A673 (cell line): ENCODE measurements around the gene SCUBE3.

Experiments
- EZH2 ChIP-seq: fragments of 200-600 bp; sonication (generic); IDR thresholded peaks from 2 replicates; pipeline ENCODE4 v1.6.1; 2017; ENCODE audit warnings: borderline replicate concordance, low read depth, mild to moderate bottlenecking, mixed read lengths, antibody characterized with exemption, low read length; ENCODE audit not compliant: poor library complexity, severe bottlenecking
- TF ChIP-seq, protein P1 (sequence below): fragments of 300-800, 200-600 bp; sonication (generic); conservative IDR thresholded peaks from 2 replicates; pipeline ENCODE4 v1.5.1; 2017; ENCODE audit warnings: low read depth, mild to moderate bottlenecking, antibody characterized with exemption, low read length, moderate library complexity, mixed read lengths

DNA sequence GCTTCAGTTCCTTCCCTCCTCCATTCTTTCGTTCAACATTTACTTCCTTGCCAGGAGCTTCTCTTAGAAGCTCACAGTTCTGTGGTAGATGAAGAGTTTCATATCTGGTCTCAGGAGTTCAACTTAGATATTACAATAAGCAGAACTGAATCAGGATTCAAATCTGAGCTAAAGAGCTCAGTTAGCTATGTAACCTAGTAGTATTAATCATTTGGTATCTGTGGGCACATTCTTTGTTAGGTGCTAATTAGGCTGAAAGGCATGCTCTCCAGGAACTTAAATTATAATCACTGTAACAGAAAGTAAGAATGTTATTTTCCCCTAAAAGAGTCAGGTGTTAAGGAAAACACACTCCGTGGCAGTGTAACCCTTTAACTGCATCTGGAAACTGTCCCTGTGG, 54.1 kb downstream of the SCUBE3 start:
- no peak for TF ChIP-seq EZH2
- TF ChIP-seq, protein P1, sequence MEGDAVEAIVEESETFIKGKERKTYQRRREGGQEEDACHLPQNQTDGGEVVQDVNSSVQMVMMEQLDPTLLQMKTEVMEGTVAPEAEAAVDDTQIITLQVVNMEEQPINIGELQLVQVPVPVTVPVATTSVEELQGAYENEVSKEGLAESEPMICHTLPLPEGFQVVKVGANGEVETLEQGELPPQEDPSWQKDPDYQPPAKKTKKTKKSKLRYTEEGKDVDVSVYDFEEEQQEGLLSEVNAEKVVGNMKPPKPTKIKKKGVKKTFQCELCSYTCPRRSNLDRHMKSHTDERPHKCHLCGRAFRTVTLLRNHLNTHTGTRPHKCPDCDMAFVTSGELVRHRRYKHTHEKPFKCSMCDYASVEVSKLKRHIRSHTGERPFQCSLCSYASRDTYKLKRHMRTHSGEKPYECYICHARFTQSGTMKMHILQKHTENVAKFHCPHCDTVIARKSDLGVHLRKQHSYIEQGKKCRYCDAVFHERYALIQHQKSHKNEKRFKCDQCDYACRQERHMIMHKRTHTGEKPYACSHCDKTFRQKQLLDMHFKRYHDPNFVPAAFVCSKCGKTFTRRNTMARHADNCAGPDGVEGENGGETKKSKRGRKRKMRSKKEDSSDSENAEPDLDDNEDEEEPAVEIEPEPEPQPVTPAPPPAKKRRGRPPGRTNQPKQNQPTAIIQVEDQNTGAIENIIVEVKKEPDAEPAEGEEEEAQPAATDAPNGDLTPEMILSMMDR: no peak
